Left kidney (tissue), 2 donors: ENCODE data around the gene ACADSB. TPM values are rescaled to one million over a fixed set of nuclear protein-coding genes. Genes with fewer than 3 reads are reported as not detected.

Experiments
- DNase-seq: peaks from one replicate; pipeline ENCODE4 v3.0.0-alpha.2; 2013
- polyA plus RNA-seq: library from polyadenylated mRNA; unstranded; fragments of 120-200 nt; gene quantifications from one replicate; pipeline ENCODE4 v1.2.1, GENCODE V29; 2013; ENCODE audit not compliant: insufficient read length

The ACADSB gene
- polyA plus RNA-seq, 1 donor = 31.1 TPM

DNA sequence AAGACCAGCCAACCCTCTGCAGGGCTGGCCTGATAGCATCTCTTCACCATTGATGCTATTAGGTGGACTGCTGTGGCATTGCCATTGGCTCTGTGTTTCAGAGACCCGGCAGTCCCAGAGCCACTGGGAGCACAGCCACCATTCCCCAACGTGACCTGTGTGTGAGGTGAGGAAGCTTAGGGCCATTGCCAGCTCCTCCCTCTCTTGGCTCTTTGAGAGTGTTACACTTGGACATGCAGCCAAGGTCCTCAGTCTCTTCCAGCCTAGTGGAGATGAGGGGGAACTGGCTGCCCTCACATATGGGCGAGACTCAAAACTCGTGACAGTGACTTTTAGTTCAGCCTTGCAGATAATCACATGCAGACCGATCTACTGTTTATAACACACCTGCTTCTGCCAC is 87.6 kb downstream of the ACADSB start:
- no peak for DNase-seq

DNA sequence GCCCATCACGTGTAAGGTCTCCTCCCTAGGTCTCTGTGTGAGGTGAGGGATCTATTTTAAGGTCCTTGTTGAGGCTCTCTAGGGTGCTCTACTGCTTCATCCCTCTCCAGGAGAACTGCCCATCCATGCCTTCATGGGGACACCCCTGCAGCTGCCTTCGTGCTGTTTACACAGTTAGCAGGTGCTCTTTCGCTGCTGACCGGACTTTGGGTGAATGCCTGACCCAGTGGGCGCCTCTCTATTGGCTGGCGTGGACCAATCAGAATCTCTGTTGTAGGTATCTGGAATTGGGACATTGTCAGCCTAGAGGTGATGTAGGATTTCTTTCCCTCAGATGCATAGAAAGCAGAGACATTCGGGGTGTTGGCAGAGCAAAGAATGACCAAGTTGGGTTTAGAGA is 88.2 kb downstream of the ACADSB start:
- DNase-seq = no peak

DNA sequence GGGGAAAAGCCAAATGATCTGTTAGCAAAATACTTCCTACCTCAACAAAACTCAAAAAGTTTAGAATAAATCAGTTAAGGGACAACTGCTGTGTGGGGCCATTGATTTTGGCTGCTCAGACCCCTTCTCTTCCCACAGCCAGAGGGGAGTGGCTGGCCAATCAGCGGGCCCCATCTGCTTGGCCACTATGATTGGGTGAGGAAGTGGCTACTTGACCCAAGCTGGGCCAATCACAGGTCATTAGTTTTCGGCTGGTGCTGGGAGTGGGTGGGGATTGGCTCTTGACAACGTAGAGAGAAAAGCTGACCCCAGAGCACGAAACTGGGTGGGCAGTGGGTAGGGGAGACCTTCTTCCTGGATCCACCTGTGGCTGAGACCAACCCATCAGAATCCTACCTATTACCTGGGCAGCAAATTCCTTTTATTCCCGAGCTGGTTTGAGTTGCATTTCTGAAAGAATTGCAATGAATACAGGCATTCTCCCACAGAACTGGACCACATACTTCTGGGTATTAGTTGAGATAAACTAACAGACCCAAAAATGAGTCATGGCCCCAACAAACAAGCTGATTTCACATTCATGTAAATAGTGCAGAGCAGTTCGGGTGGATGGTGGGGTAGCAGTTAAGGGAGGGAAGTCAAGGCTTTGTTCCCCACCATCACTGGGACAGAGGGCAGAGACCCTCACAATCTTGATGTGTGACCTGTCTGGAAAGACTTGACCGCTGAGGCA is 91.4 kb downstream of the ACADSB start:
- DNase-seq = no peak

DNA sequence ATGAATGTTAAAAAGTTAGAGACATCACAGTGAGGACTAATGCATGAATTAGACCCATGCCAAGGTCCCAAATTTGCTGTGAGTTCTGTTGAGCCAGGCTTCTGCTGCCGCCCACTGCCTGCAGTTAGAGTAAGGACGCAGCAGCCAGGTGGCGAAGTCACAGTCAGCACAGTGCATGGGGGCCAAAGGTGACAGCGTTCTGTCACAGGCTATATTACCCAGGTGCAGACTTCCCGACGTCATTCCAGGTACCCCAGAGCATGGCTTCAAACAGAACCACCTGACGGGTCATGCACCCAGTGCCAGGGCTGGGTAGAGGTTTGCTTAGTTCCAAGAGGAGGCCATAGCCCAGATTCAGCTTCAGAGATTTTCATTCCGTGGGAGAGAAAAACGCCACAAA is 93.1 kb downstream of the ACADSB start:
- no peak for DNase-seq

DNA sequence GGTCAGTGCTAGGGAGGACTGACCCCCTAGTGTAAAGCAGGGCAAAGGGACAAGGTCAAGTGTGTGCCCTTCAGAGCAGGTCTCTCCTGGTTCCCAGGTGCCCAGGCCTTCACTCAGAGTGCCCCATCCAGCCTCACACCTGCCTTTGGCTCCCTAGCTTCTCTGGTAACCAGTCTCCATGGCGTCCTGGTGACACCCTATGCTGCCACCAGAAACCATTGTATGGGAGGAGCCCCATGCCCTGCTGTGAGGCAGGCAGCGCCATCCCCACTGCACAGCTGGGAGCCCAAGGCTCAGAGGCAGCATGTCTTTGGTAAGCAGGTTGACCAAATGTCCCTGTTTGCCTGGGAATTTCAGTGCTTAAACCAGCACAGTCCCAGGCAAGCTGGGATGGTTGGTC is 93.9 kb downstream of the ACADSB start:
- DNase-seq = no peak

DNA sequence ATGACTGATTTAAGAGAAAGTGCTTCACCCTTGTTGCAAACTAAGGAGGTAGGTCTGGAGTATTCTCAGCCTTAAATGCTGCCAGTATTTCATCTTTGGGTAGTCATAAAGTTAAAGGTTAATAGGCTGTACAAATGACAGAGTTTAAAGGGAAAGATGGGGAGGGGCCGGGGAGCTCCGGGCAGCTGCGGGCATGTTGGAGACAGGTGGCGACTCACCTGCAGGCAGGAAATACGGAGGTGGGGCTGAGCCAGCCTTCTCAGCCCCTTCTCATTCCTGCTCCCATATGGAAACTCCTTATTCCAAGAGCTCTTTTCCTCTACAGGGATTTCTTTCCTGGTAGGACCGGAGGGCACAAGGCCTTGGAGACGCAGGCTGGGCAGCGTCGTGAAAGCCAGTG is 95.1 kb downstream of the ACADSB start:
- DNase-seq = no peak

Other genes starting within 250 kb of the ACADSB start
- 2.1 TPM for gene CUZD1, start 163.1 kb upstream of the ACADSB start, polyA plus RNA-seq
- 6.6 TPM for gene FAM24B, start 129.4 kb upstream of the ACADSB start, polyA plus RNA-seq
- not detected for gene FAM24A, start 98.4 kb upstream of the ACADSB start, polyA plus RNA-seq
- gene C10orf88, start 54.8 kb upstream of the ACADSB start, polyA plus RNA-seq = 24.5 TPM
- 12.7 TPM for gene PSTK, start 28.6 kb upstream of the ACADSB start, polyA plus RNA-seq
- 27.5 TPM for gene IKZF5, start 211 bp upstream of the ACADSB start, polyA plus RNA-seq
- not detected for gene HMX3, start 127.0 kb downstream of the ACADSB start, polyA plus RNA-seq
- gene HMX2, start 139.1 kb downstream of the ACADSB start, polyA plus RNA-seq = 0.75 TPM
- 139 TPM for gene BUB3, start 145.4 kb downstream of the ACADSB start, polyA plus RNA-seq